ENCODE data around the gene CST2. TPM values are rescaled to one million over a fixed set of nuclear protein-coding genes. Genes with fewer than 3 reads are reported as not detected.

CST2 gene
- total RNA-seq, 4 donors from 2014 or later, result 0.45 to 2.1 (median 0.86) TPM; not detected in 1

GRCh38 chr20:23774081-23774480, 52.4 kb downstream of the CST2 start:
- H3K36me3 ChIP-seq, result no peaks in the 10 kb centered on the region
- intact Hi-C loops (cut with DNase I), result no loop called here
- H3K27ac ChIP-seq (replicated peaks in 1 of 4), result no peak overlapping the region
- WGBS, result 88% methylated on average over 6 of the region's 7 CpGs
- H3K4me3 ChIP-seq, result no peak overlapping the region
- peaks cover 0 to 22% (median 0%) of the 10 kb centered on the region in 4 donors for H3K27me3 ChIP-seq
- TF ChIP-seq CTCF (IDR thresholded peaks at IDR 0.05), result no peak
- no peak for TF ChIP-seq POLR2A (IDR thresholded peaks at IDR 0.05; ENCODE audit: low read depth)
- no peak for TF ChIP-seq POLR2AphosphoS5 (IDR thresholded peaks at IDR 0.05)
- no peak for TF ChIP-seq EP300 (IDR thresholded peaks at IDR 0.05)
- DNase-seq (ENCODE audit: extremely low spot score), result peak; percentile 70
- H3K4me1 ChIP-seq, result peaks cover 0 to 8% (median 3%) of the 10 kb centered on the region in 4 donors
- H3K9me3 ChIP-seq, result no peaks in the 10 kb centered on the region

Other genes with a start within 250 kb of the CST2 start
- not detected for gene CST9, start 220.8 kb downstream of the CST2 start, total RNA-seq
- gene CST3, start 188.8 kb downstream of the CST2 start, total RNA-seq, result 1,000 to 10,000 TPM; 1,253 to 2,184 (median 1,709) TPM
- gene CST4, start 137.7 kb downstream of the CST2 start, total RNA-seq, result not detected
- not detected for gene CST1, start 75.8 kb downstream of the CST2 start, total RNA-seq
- 1 to 10 TPM in 3 of 4 donors, not detected in 1; 1.4 to 4.5 (median 3.7) TPM for gene CST5, start 53.0 kb upstream of the CST2 start, total RNA-seq
- gene GGTLC1, start 162.1 kb upstream of the CST2 start, total RNA-seq, result not detected